NCI-H1694 (cell line): ENCODE data around the gene MMEL1.

Experiments
- DNase-seq: peaks from one replicate; lab custom pipeline; 2025; lab: John Stamatoyannopoulos, UW

Gene MMEL1

DNA sequence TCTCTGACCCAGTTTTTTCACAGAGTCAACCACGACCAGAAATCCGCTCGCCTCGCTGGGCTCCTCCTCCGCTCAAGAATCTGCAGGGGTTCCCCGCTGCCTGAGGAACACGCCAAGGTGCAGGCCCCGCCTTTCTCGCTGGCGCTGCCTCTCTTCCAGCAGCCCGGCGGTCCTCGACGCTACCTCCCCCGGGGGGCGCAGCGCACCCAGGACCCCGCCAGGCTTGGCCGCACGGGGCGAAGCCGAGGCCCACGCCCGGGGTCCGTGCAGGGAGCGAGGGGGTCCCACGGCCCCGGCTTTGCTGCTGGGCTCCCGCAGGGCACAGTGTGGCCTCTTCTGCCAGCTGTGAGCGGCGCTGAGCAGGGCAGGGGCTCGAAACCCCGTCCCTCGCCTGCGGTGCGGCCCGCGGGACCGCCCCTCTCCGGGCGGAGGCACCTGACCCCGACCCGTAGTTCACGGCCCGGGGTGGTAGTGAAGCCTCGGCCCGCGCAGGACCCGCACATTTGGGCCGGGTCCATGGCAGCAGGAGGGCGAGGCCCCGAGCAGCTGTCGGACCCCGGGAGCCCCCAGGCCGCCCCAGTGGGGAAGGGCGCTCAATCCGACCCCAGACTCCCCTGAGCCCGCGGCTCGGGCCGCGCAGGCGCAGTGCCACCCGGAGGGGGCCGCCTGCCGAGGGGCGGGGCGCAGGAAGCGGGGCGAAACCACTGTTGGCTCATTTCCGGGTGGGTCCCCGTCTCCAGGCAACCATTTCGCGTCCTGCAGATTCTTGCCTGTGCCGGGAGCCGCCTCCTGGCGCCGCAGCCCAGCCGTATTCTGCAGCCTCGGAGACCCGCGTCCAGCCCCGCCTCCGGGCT, 10.0 kb upstream of the MMEL1 start:
- DNase-seq = peak; percentile 41

DNA sequence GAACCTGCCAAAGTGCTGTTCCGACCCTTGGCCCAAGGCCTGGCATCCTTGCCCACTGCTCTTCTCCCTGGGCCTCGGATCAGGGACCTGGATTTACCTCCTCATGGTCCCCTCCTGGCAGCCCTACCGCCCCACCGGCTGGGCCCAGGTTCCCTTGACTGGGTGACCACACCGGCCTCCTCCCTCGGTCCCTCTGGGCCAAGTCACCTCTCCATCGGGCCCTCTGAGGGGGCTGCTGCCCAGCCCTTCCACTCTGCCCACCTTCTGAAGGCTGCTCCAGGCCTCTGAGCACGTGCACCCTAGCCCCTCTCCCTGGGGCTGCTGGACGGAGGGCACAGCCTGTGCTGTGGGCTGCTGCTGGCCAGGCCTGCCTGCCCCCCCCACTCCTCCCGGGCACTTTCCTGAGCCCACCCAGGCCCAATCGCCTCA, 9.3 kb upstream of the MMEL1 start:
- no peak for DNase-seq

DNA sequence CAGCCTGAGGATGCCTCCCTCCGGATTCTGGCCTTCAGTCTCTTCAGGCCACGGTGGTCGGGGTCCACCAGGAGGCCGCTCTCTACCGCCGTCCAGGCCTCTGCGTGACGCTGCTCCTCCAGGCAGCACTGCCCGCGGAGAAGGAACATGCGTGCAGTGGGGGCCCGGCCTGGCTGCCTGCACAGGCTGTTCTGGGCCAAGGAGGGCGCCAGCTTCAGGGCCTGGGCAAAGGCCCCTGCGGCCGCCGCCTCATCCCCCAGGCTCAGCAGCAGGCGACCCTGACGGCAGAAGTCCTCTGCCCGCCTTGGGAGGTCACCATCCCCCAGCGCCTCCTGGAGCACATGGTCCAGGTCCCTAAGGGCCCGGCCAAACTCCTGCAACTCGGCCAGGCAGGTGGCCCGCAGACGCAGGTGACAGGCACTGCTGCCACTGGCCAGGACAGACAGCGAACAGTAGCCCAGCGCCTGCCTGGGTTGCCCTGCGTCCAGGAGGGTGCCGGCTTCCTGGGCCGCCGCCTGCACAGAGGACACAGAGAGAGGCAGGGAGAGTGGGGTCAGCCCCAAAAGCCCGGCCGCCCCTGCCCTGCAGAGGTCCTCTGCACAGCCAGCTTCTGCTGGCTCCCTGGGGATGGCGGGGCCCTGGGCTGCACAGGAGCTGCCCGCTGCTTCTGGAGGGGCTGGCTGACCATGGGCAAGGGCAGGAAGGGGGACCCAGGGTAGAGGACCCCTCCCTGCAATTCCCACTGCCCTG, 8.7 kb upstream of the MMEL1 start:
- DNase-seq = no peak

DNA sequence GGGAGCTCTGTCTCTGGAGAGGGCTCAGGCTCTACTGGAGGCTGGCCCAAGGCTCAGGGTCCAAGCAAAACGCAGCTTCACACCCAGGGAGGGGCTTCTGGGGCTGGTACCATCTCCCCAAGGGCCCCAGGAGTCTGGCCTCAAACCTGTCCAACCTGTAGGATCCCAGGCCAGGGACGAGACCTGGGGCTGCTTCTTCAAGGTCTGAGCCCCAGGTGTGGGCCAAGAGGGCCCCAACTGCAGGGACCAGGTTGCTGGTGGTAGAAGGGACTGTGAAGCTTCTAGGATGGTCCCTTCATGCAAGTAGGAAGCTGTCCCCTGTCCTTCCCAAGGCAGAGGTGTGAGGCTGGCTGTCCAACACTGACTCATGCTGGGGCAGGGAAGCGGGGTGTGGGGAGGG, 7.8 kb upstream of the MMEL1 start:
- DNase-seq = no peak

DNA sequence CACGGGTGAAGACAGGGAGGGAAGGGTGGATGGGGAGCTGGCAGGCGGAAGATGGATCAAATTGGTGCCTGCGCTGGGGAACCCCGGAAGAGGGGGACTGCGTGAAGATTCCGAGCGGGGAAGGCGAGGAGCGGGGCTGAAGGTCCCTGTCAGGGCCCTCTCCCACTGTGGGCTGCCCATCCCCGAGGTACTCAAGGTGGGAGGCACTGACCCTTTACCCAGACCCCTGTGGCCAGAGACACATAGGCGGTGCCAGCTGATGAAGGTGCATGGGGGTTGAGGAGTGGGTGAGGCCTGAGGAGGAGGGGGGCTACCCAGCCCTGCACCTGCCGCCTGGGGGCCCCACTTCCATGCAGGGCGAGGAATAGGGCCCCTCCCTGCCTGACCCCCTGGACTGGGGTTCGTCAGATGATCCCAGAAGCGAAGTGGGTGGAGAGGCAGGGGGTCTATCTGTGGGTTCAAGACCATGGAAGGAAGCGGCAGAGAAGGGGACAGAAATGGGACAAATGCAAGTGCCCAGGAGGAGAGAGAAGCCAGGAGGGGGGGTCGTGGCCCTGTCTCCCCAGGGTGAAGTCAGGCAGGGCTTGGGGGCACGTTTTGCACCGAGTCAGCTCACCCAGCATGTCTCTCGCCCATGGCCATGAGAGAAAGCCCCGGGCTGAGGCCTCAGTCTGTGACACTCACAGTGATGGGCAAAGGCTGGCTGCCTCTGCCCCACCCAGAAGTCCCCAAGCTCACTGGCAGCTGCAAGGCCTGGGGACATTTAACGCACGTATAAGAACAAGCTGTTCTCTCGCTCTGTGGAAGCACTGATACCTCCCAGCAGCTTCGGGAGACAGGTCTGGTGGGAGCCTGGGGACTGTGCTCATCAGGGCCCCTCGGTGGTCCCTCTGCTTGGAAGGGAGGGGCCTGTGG, 7.0 kb upstream of the MMEL1 start:
- DNase-seq = no peak

DNA sequence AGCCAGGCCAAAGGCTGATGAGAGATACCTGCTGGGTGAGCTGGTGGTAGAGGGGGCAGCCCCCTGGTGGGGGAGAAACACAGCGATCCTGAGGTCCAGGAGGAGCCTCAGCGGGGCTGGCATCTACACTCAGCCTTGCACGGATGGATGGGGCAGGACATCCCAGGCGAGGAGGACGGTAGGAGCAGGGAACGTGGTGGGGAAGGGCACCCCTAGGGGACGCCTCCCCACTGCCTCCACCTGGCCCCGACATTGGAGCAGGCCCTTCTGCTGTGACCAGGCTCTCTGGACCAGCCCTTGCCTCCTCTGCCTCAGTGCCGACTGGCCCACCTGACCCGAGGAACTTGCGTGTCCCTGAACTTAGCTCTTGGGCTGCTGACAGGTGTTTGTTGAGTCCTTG, 6.4 kb upstream of the MMEL1 start:
- no peak for DNase-seq

DNA sequence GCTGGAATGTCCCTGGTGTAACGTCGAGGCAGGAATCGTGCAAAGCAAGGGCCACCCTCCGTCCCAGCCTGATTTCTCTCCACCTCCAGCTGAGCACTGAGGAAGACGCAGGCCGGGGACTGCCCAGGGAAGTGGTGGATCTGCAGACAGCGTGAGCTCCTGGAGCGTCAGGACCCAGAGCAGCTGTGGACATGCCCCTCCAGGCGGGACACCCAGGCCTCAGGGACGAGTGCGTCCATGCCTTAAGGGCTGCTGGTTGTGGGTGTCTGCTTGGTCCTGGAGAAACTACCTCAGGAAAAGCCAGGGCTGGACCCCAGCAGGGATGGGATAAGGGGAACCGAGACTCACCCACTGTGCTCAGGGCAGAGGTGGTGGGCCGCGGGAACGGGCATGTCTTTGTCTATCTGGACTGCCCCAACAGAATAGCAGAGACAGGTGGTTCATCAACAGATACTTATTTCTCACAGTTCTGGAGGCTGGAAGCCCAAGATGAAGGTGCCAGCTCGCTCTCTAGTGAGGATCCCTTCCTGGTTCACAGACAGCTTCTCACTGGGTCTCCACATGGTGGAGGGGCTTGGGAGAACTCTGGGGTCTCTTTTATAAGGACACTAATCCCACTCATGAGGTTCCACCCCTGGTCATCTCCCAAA, 5.8 kb upstream of the MMEL1 start:
- no peak for DNase-seq

DNA sequence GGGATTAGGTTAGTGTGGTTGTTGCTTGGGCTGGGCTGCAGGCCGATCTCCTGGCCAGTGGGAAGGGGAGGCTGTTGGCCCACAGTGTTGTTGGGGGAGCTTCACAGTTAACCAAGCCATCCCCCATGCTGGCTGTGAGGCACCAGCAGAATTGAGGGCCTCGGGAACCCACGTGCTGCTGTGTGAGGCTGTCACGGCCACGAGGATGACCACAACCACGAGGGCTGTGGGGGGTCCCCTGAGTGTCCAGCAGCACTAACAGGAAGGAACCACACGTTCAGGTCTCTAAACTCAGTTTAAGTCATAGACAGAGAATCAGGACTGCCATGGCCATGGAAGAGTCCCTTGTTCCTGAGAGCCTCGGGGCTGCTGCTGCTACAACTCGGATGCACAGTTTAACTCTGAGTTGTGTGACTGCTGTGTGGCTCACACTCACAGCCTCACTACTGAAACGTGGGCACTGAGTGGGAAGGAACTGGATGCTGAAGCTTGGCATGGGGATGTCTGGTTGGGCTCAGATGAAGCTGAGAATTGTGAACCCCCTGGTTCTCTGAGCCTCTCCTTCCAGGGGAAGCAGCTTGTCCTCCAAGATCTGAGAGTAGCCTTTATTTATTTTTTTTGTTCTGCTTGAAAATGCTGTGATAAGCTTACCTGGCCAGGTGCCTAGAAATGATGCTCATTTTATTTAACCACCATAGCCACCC, 4.8 kb upstream of the MMEL1 start:
- no peak for DNase-seq

DNA sequence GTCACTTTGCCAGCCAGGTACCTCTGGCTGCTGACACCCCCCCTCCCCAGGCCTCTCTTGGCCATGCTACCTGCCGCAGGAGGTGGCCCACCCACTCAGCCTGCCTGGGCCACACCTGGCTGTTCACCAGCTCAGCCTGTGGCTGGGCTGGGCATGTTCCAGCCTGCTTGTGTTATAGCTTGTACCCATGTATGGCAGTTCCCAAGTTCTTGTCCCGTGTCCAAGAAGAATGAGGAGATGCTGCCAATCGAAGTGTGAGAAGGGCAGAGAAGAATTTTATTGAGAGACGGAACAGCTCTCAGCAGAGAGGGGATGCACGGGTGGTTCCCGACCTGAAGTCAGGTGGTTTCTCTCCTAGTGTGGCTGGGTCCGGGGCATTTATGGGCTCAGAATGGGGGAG, 3.9 kb upstream of the MMEL1 start:
- DNase-seq = no peak

DNA sequence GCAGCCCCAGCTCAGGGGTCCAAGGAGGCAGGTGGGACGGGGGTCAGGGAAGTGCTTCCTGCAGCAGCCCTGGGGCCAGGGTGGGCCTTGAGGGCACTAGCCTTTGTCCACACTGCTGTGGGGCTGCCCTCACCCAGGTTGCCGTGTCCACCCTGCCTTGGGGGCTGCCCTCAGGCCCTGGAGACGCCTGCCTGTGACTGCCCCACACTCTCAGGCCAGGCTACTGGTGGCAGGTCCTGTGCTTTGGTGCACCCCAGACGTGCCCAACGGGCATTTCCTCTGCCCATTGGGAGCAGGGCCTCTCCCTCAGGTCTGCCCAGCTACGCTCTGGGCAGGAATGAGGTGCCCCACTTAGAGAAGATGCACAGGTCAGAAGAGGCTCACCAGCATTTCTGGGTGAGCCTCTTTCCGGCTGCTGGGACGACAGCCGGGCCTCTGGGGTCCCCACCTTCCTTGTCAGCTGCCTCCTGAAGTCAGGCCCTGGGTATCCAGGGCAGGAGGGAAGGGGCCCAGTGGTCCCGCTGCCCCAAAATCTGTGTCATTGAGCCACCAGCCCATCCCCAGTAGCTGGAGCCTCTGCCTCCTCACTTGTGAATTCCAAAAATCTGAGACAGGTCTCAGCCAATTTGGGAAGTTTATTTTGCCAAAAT, 2.7 kb upstream of the MMEL1 start:
- DNase-seq = no peak

DNA sequence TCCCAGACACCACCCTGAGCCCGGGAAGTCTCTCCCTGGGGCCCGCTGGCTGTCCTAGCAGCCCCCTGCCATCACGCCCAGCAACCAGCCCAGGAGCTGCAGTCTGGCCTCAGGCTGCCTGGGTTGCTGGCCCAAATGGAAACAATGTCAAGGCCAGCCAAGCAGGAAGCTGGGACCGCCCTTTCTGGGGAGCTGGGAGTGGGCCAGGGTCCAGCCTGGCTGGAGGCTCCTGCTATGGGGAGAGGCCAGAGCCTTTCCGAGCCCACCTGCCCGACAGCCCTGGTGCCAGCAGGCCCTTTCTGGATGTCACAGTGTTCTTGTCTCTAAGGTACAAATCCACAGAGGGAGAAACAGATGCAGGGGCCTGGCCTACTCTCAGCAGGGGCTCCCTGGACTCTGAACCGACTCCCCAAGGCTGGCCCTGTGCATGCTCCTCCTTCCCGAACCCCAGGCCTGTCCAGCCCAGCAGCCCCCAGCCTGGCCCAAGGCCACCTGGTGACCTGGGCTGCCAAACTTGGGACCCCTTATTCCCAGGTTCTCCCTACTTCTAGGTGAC, 1.2 kb upstream of the MMEL1 start:
- DNase-seq = no peak

DNA sequence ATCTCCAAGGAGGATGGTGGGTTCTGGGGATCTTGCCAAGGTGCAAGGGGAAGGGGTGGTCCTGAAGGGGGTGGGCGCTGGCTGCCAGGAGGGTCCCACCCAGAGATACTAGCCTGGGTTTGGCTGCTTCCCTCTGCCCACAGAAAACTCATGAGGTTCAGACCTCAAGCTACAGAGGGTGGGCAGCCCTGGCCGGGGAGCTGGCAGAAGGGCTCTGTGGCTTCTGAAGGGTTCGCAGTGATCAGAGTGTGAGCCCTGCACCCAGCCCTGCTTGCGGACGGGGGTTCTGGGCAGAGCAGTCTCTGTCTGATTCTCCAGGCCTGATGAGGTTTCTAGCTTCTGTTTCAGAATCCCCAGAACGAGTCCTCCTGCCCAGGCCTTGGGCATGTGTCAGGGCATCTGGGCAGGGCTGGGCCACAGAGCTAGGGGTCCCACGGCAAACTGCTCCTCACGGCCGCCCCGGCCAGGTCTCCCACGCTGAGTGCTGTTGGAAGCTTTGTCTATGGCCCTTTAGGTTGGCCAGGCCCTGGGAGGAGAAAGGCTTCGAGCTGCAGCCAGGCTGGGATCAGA, 635 bp upstream of the MMEL1 start:
- no peak for DNase-seq

DNA sequence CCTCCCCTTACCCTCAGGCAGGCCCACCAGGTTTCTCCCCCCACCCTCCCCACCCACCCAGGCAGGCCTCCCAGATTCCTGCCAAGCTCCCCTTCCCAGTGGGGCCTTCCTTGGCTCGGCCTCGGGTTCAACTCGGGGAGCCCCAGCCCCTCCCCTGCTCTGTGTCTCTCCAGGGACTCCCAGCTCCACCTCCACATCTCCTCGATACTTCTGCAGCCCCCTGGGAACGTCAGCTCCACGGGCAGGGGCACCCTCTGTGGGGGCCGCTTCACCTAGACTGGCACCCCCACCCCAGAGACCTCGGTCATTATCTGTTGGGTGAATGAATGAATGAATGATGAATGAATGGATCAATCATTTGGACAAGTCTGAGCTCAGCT, 775 bp downstream of the MMEL1 start:
- no peak for DNase-seq

DNA sequence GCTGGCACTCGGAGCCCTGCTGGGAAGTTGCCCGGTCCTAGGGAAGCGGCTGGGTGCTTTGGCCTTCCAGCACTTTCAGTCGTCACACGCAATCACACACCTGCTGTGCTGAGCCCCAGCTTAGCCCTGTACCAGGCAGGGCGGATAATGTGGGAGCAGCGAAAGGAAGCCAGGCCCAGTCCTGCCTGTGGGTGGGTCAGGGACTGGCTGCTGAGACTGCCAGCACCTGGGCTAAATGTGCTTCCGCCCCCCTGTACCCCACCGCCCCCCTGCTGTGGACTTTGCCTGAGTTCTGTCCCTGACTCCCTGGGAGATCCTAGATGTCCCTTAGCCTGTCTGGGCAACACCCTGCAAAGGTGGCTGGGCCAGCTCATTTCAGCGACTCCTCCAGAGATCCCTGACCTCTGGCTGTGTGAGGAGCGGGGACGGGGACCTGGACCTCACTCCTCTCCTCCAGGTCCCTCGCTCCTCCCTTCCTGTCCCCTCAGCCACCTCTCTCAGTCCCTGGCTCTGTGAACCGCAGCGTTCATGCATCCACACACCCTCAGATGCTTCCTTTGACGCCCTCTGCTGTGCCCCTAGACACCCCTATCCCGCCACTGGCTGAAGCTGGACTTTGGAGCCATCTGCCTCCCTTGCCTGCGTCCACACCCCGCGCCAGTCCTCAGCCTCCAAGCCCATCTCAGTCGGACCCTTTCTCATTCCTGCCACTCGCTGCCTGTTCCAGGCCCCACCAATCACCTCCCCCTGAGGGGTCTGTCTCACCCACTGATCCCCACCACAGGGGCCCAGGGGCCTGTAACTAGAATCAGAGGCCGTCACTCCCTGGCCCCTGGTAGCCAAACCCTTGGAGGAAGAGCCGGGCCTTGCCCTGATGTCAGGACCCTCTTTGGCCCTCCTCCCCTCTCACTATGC, 1.4 kb downstream of the MMEL1 start:
- no peak for DNase-seq

DNA sequence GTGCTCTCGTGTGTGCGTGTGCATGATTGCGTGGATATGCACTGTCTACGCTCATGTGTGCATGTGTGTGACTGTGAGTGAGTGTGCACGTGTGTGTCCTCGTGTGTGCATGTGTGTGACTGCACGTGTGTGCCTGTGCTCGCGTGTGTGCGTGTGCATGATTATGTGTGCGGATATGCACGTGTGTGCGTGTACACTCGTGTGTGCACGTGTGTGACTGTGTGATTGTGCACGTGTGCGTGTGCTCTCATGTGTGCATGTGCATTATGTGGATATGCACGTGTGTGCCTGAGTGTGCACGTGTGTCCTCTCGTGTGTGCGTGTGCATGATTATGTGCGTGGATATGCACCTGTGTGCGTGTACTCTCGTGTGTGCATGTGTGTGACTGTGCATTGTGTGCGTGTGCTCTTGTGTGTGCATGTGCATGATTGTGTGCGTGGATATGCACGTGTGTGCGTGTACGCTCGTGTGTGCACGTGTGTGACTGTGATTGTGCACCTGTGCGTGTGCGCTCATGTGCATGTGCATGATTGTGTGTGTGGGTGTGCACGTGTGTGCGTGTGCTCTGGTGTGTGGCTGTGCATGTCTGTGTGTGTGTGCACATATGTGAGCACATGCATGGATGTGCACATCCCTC, 2.2 kb downstream of the MMEL1 start:
- no peak for DNase-seq

DNA sequence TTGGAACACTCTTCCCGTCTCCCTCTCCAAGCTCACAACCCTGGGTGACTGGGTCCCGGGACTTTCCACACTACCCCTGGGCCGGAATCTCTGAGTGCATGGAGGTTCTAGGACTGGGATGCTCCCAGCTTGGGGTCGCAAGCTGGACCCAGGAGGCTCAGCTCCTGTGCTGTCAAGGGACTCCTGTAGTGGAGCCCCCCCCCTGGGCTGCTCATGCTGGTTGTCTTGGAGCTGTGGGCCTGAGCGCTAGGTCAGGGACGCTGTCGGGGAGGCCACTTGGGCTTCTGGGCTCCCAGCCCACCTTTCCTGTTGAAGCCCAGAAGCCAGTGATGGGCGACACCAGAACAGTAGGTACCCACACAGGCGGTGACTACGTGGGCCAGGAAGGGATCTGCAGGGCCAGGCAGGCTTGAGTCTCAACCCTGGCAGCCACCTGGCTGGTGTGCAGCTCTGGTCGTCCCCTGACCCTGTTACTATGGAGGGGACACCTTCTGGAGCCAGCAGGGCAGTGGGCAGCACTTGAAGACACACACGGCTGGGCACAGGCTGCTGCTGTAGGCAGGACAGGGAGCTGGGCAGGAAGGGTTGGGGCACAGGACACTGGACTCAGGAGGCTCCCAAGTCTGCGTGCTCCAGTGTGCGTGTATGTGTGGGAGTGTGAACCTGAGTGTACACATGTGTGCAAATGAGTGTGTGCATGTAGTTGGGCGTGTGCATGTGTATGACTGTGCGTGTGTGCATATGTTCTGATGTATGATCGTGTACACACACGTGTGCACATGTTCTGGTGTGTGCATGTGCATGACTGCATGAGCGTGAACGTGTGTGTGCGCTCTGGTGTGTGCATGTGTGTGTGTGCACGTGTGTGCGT, 3.0 kb downstream of the MMEL1 start:
- no peak for DNase-seq

DNA sequence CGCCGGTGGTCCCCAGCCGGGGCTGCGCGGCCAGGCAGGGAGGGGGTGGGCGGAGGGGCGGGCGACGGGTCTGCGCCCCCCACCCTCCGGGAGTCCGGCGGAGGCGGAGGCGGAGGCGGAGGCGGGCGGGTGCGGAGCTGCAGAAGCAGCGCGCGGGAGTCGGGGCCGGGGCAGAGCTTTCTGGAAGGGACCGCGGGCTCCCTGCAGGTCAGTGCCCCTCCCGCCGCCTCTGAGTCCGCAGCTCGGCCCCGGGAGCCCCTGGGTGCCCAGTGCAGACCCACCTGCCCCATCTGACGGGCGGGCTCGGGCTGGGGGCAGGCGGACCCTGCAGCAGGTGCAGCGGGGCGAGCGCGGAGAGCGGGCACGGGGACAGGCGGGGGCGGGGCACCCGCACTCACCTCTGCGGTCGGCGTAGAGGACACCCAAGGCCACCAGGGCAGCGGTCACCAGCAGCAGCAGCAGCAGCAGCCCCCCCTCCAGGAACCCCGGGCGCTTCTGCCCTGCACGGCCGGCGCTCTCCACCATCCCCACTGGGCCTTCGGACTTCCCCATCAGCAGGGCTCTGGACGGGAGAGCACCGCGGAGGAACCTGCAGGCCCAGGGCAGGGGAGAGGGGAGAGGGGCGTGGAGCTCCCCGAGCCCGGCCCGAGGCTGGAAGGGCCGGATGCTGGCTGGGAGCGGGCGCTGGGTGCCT, 3.7 kb downstream of the MMEL1 start:
- DNase-seq = no peak
